ENCODE measurements around the gene SLC9A2.

GRCh38 chr2:102593516-102593915, 25.8 kb upstream of the SLC9A2 start:
- TF ChIP-seq EZH2 (IDR thresholded peaks at IDR 0.05; ENCODE audit: low read length, unreplicated experiment), result no peak
- TF ChIP-seq, protein P1, sequence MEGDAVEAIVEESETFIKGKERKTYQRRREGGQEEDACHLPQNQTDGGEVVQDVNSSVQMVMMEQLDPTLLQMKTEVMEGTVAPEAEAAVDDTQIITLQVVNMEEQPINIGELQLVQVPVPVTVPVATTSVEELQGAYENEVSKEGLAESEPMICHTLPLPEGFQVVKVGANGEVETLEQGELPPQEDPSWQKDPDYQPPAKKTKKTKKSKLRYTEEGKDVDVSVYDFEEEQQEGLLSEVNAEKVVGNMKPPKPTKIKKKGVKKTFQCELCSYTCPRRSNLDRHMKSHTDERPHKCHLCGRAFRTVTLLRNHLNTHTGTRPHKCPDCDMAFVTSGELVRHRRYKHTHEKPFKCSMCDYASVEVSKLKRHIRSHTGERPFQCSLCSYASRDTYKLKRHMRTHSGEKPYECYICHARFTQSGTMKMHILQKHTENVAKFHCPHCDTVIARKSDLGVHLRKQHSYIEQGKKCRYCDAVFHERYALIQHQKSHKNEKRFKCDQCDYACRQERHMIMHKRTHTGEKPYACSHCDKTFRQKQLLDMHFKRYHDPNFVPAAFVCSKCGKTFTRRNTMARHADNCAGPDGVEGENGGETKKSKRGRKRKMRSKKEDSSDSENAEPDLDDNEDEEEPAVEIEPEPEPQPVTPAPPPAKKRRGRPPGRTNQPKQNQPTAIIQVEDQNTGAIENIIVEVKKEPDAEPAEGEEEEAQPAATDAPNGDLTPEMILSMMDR (conservative IDR thresholded peaks at IDR 0.05; ENCODE audit: low read depth, low read length), result no peak

Data from PC-3 (cell line).